Measurements from ENCODE around the gene LMNTD2.

LMNTD2 gene, protein sequence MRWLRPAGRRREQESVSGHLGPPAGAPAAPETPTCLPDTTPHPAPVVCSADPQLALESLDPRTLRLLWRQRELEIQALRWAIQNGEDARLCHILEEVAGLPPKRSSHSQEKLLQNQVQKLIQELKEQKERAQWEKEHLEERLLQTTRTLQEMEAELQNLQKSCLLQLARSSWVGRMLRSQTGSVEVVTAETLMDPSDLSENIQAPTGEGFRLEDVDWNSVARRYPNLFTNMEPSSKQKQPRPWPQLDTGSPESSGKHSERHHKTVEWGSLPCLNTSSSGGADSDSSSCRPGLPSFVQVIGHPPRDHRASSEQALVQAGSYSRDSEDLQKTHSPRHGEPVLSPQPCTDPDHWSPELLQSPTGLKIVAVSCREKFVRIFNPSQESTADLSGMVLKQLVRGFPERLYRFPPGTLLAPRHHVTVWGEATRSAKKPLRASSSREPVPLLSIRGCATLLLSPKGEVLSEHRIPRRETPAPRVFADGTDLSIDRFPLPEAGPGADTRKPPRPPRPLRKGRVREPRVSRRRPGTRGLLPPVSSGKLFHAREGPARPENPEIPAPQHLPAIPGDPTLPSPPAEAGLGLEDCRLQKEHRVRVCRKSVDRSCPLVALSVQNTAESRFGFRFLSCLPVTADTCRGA

DNA sequence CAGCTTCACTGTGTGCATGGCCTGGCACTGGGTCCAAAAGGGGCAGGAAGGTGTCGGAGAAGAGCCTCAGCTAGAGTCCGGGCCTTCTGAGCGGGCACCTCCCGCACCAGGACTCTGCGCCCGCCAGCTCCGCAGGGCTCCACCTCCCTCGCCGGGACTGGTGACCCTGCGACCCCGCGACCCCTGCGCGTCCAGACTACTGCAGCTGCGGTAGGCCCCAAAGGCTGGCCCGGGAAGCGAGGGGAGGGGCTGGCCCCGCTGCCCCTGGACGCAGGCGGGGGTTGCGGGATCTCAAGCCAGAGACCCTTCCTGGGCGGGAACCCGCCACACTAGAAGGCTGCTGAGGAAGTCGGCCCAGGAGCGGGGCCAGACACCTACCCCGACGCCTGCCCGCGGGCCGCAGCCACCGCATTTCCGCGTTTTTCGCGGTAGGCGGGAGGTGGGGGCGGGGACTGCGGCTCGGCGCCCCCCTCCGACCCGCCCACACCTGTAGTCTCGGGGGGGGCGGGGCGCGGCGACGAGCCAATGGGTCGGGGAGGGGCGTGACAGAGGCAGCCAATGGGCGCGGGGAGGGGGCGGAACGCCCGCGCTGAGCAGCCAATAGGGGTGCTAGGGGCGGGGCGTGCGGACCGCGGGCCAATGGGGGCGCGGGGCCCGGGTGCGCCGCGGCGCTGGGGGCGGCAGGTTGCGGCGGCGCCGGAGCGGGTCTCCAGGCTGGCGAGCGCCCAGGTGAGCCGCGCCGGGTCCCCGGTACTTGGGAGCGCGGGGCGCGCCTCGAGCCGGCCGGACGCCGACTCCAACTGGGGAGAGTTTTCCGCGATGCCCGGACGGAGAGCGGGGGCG lies at the start of gene LMNTD2, which contains the start of gene RASSF7:
Gene LMNTD2, minus strand, starts transcription at position 434 of the 843 bp plus-strand sequence. Its CDS starts 22 bp downstream, at position 412.
Gene RASSF7, plus strand, starts transcription at position 666 of the 843 bp plus-strand sequence. CDS start 799 bp downstream, outside the sequence.
- peak; percentile 95 for DNase-seq

DNA sequence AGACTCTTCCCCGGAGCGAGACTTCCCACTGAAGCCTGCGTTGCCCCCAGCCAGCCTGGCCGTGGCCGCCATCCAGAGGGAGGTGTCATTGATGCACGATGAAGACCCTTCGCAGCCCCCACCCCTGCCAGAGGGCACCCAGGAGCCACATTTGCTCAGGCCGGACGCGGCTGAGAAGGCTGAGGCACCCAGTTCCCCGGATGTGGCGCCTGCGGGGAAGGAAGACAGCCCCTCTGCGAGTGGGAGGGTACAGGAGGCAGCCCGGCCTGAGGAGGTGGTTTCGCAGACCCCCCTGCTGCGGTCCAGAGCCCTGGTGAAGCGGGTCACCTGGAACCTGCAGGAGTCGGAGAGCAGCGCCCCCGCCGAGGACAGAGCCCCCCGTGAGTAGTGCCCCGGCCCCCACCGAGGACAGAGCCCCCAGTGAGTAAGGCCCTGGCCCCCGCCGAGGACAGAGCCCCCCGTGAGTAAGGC lies 48.8 kb upstream of the LMNTD2 start:
- no peak for DNase-seq

DNA sequence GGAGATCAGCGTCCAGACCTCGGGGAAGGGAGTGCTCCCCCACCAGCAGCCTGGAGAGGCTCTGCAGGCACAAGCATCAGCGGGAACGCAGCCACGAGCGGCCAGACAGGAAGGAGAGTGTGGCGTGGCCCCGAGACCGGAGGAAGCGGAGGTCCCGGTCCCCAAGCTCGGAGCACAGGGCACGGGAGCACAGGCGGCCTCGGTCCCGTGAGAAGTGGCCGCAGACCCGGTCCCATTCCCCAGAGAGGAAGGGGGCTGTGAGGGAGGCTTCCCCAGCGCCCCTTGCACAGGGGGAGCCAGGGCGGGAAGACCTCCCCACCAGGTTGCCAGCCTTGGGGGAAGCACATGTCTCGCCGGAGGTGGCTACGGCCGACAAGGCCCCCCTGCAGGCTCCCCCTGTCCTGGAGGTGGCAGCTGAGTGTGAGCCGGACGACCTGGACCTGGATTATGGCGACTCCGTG lies 48.3 kb upstream of the LMNTD2 start:
- no peak for DNase-seq

DNA sequence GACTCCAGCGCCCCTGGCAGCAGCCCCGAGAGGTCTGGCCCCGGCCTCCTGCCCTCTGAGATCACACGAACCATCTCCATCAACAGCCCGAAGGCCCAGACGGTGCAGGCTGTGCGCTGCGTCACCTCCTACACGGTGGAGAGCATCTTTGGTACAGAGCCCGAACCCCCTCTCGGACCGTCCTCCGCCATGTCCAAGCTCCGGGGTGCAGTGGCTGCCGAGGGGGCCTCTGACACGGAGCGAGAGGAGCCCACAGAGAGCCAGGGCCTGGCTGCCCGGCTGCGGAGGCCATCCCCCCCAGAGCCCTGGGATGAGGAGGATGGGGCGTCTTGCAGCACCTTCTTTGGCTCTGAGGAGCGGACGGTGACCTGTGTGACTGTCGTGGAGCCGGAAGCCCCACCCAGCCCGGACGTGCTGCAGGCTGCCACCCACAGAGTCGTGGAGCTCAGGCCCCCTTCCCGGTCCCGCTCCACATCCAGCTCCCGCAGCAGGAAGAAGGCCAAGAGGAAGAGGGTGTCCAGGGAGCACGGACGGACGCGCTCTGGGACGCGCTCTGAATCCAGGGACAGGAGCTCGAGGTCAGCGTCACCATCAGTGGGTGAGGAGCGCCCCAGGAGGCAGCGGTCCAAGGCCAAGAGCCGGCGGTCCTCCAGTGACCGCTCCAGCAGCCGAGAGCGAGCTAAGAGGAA lies 47.6 kb upstream of the LMNTD2 start:
- no peak for DNase-seq

DNA sequence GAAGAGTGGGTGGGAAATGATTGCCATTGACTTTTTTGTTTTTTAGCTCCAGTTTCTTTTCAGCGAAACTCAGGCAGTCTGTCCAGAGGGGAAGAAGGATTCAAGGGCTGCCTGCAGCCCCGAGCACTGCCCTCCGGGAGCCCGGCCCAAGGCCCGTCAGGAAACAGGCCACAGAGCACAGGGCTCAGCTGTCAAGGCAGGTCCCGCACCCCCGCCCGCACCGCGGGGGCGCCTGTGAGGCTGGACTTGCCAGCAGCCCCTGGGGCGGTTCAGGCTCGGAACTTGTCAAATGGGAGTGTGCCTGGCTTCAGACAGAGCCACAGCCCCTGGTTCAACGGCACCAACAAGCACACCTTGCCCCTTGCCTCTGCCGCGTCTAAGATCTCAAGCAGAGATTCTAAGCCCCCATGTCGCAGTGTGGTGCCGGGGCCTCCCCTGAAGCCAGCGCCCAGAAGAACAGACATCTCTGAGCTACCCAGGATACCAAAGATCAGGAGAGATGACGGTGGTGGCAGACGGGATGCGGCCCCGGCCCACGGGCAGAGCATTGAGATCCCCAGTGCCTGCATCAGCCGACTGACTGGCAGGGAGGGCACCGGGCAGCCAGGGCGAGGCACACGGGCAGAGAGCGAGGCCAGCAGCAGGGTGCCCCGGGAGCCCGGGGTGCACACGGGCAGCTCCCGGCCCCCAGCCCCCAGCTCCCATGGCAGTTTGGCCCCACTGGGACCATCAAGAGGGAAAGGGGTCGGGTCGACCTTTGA lies 46.7 kb upstream of the LMNTD2 start:
- DNase-seq = no peak

DNA sequence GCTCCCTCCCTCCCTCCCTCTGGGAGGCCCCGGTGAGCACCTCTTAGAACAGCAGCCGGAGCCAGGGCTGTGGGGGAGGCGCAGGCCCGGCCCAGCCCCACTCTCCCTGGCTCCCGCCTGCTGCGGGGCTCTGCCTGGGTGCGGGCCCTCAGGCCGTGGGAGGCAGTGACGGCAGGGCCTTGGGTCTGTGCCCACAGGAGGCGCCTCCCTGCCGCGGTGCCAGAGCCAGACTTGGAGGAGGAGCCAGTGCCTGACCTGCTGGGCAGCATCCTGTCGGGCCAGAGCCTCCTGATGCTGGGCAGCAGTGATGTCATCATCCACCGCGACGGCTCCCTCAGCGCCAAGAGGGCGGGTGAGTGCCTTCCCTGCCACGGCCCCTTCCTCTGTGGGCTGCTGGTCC lies 45.7 kb upstream of the LMNTD2 start:
- no peak for DNase-seq

DNA sequence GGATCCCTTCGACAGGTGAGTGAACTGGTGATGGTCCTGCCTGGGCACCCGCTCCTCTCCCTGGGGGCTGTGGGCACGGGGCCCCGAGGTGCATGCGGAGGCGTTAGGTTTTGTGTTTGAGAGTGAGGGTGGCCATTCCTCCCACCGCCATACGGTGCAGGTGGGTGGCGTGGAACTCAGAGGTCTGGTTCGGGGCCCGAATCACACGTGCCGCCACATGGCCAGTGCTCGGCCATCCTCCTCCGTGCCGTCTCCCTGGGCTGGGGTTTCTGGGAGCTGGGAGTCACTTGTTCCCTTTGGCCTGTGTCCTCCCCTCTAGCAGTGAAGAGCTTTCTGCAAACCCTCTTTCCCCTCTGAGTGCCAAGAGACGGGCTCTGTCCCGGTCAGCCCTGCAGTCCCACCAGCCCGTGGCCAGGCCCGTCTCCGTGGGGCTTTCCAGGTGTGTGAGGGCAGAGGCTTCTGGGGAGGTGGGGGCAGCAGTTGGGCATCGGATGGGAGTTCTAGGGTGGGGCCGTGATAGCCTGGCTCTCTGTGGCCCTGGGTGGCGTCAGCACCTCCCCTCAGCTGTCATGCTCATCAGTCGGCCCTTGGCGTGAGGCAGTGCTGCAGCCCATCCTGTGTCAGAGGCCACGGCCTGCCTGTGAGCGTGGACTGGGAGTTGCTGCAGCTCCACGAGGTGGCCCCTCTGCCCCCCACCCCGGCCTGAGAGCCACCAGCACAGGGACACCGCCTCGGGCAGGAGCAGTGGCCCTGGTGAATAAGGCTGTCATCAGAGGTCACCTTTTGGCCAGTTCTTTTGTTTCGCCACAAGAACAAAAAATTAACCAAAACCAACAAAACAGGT lies 45.0 kb upstream of the LMNTD2 start:
- no peak for DNase-seq

DNA sequence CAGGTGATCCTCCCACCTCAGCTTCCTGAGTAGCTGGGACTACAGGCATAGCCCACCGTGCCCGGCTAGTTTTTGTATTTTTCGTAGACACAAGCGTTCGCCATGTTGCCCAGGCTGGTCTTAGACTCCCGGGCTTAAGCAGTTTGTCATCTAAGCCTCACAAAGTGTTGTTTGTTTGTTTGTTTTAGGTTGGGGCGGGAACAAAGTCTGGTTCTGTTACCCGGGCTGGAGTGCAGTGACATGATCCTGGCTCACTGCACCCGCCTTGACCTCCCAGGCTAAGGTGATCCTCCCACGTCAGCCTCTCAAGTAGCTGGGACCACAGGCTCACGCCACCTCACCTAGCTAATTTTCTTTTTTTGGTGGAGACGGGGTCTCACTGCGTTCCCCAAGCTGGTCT lies 42.6 kb upstream of the LMNTD2 start:
- DNase-seq = no peak

DNA sequence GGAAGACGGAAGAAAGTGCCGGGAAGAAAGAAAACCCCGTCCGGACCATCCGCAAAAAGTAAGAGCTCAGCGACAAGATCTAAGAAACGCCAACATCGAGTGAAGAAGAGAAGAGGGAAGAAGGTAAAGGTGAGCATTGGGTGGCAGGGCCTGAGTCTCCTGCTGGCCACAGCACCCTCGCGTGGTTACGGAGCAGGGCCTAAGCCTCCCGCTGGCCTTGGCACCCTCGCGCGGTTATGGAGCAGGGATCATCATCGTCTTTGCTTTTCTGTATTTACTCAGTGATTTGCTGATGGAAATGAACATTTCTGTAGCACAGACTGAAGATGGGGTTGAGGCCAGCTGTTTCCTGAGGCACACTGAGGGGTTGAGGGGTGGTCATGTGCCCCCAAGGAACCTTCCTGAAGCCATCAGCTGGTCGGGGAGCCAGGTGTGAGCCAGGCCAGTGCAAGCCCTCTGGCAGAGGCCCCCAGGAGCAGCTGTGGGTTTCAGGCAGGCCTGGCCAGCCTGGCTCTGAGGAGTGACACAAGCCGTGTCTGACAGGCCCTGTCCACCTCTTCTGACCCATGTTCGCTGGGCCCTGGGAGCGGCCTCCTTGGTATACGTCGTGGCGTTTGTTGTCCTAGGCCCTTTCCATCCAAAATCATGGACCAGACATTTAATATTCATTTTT lies 41.2 kb upstream of the LMNTD2 start:
- DNase-seq = no peak

DNA sequence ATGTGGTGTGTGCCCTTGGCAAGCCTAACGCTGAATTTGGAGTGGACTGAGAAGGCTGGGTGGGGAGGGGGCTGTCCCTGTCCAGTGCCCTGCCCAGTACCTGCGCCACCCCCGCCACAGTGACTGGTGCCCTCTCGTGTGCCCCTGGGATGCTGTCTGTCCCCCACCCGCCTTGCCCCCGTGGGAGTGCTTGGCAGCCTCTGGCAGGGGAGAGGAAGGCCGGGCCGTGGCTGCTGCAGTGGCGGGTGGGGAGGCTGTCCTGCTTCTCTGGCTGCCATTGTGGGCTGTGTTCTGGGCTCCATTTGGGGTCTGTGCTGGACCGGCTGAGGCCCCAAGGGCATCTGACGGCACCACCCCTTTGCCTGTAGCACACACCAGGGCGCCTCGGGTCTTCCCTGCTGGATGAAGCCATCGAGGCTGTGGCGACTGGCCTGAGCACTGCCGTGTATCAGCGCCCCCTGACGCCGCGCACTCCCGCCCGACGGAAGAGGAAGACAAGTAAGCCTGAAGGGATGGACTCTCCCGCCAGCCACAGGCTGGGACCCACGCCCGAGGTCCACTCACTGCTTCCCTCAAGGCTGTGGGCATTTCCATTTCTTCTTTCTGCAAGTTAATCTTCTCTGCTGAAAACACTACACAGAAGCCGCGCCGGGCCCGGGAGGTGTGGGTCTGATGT lies 37.6 kb upstream of the LMNTD2 start:
- DNase-seq = no peak

DNA sequence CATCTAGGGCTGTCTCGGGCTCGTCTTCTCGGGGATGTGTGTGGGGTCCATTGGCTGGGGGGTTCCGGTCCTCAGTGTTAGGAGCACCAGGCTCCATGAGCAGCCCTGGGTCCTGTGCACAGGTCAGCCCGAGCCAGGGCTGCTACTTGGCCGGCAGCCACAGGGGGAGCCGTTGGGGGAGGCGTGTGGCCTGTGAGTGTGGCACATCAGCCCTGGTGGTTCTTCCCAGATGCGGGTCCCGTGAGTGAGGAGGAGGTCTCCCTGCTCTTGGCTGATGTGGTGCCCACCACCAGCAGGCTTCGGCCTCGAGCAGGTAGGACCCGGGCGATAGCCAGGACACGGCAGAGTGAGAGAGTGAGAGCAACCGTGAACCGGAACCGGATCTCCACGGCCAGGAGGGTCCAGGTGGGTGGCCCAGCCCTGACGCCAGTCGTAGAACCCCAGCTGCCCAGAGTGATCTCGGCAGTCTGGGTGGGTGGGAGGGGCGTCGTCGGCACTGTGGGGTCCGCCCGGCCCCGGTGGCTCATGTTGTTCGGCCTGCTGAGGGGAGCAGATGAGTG lies 36.7 kb upstream of the LMNTD2 start:
- no peak for DNase-seq

DNA sequence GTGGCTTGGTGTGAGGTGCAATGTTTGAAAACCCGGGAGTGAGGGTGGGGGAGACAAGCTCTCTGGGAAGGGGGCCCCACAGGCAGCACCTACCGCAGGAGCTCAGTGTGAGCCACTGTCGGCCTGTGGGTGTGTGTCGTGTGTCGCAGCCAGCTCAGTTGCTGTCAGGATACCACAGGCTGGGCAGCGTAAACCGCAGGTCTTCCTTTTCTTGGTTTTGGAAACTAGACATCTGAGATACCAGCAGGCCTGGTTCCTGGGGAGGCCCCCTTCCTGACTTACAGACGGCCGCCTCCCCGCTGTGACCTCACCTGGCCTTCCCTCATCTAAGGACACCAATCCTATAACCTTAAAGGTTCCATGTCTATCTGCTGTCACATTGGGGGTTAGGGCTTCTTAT lies 35.8 kb upstream of the LMNTD2 start:
- DNase-seq = peak; percentile 5

DNA sequence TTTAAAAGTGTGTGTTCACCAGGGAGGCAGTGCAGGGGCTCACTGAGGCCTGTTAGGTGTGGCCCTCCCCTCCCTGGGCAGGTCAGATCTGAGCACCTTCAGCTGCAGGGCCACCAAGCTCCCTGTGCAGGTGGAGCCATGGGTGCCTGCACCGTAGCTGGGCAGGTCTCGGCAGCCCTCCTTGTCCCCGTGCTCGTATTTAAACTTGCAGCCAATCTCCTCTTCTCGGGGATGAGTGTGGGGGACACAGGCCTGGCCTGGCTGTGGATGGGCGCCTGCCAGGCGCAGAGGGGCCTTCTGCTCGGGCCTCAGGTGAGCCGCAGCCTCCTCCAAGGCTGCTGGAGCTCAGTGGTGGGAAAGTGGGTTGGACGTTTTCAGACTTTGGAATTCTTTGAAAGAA lies 34.9 kb upstream of the LMNTD2 start:
- no peak for DNase-seq

DNA sequence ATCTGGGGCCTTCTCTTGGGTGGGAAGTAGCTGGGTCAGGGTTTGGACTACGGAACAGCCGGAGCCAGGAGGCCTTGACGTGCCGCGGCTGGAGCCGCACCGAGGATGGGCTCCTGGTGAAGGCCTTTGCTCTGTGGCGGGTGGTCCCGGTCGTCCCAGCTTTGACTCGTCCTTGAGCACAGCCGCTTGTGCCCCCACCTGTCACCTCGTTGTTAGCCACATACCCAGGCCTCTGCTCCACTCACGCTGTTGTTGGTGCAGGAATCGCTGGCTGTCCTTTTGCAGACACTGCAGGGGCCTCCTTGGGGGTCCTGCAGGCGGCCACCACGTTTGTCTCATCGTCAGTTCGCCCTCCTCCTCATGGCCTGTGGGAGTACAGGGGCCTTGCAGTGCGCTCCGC lies 32.8 kb upstream of the LMNTD2 start:
- DNase-seq = no peak

DNA sequence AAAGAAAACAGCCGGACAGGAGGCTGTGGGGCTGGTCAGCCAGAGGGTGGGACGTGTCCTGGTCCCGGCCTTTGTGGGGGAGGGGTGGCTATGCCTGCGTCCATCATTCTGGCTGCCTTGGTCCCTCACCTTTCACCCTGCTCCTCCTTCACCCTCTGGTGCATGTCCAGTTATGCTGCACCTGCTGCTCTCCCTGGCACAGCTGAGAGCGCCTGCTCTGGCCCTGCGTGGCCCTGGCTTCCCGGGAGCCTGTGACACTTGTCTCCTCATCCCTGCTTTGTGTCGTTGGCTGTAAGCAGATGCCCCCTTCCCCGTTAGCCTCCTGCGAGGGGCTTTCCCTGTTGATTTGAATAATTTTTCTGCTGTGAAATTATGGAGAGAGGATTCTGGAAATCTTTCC lies 32.4 kb upstream of the LMNTD2 start:
- no peak for DNase-seq

DNA sequence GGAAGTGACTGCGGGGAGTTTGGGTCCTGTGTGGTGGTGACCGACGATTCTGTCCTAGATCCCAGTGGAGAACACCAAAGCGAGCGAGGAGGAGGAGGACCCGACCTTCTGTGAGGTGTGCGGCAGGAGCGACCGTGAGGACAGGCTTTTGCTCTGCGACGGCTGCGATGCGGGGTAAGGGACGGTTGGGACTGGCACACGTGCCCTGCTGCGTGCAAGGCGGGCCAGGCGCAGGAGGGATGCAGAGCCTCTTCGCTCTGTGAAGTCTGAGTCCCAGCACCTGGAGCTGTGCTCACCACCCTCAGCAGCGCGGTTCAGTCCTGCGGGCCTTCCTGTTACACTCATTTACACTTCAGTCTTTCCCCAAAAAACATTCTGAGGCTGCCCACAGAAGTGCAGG lies 32.0 kb upstream of the LMNTD2 start:
- DNase-seq = no peak

DNA sequence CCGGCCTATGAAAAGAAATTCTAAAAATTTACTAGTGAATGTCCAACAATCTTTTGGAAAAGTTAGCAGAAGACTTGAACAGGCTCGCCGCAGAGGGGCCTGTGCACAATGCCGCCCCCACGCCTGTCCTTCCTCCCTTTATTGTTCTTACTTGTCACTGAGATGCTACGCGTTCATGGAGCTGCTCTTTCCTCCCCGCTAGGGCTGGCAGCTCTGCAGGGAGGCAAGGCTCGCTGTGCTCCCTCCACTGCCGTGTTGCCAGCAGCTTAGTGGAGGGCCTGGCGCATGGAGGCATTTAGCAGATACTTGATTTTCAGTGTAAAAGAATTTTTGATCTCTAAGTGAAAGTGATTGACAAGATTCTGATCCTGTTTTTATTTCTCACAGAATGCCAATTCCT lies 30.5 kb upstream of the LMNTD2 start:
- no peak for DNase-seq

DNA sequence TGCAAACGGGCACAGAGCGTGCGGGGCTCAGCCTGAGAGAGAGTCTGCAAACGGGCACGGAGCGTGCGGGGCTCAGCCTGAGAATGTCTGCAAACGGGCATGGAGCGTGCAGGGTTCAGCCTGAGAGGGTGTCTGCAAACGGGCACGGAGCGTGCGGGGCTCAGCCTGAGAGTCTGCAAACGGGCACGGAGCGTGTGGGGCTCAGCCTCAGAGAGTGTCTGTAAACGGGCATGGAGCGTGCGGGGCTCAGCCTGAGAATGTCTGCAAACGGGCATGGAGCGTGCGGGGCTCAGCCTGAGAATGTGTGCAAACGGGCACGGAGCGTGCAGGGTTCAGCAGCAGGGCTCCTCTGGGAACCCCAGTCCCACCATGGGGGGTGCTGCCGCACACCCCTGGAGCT lies 29.3 kb upstream of the LMNTD2 start:
- no peak for DNase-seq

DNA sequence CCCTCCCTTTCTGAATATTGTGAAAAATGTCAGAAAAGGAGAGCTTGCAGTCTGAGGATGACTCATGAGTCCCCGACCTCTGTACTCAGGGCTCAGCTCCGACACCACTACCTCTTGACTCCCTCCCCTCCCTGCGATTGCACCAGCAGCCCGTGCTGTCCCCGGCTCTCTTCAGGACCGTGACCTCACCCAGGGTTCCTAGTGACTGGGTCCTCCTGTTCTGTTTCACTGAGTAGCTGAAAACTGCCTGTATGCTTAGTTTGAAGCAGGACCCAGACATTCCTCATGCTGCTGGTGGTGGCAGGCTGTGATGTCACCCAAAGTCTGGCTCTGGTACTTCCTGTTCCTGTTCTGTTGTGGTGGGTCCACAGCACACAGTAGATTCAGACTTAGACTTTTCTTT lies 27.4 kb upstream of the LMNTD2 start:
- DNase-seq = peak; percentile 76

Data from CD4-positive, alpha-beta T cell treated with Interleukin-17A for 1 hour (primary cell).